ENCODE measurements around the gene SRRM5.

The SRRM5 gene, protein sequence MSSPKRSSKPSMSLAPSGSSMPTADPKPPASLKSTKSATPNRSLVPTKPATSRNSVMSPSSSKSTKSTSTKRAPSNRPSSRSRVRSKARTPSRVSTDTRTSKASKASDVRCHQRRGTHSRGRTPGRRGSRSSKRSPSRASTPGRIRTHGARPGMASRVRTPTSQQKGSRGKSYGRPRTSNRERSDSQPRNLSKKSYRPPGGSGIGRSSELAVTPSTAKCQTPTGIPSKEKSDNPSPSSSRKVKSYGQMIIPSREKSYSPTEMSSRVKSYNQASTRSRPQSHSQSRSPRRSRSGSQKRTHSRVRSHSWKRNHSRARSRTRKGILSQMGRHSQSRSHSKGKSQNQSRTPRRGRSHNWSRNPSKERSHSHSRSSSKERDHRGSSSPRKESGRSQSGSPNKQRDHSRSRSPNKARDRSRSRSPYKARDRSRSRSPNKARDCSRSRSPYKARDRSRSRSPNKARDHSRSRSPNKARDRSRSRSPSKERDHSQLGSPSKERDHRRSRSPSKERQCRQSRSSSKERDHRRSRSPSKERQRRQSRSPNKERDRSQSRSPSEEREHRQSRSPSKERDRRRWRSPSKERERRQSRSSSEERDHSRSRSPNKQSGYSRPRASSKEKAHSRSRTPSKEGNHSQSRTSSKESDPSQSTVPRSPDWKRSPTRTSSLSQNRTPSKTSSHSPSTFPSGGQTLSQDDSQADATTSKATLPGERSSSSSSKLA

DNA sequence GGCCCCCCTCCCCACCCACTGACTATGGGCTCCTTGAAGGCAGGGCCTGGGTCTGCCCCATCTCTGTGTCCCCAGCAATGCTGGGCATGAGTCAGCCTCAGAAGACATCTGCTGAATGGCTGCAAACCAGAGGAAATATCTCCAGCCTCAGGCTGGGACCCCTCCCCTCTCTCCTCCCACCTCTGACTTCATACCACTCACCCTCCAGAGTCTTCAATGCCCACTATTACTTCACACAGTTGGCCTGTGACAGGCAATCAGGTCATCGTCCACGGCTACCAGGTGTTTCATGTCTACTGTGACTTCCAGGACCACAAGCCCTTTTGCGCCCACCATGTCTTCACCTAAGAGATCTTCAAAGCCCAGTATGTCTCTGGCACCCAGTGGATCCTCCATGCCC, at the start of gene SRRM5:
TSS of gene SRRM5 (plus strand) at position 301 of the 400 bp plus-strand sequence. CDS start at position 335, 34 bp downstream.
- H3K4me1 ChIP-seq (ENCODE audit: insufficient read depth, poor library complexity, severe bottlenecking) = peaks cover 5% of the 10 kb centered on the region
- TF ChIP-seq CTCF (IDR thresholded peaks at IDR 0.05; ENCODE audit: poor library complexity, severe bottlenecking) = no peak
- no peaks in the 10 kb centered on the region for H3K27me3 ChIP-seq (ENCODE audit: insufficient read depth, poor library complexity, severe bottlenecking)
- H3K4me3 ChIP-seq (ENCODE audit: severe bottlenecking) = no peak within 1 kb of the TSS
- no peak within 1 kb of the TSS for H3K27ac ChIP-seq (ENCODE audit: poor library complexity, severe bottlenecking)
- ATAC-seq (ENCODE audit: low read depth) = no peak
- H3K36me3 ChIP-seq (ENCODE audit: low read depth) = peaks cover 8% of the 10 kb centered on the region; the same call in 1 of the 2 replicates
- no peaks in the 10 kb centered on the region for H3K9me3 ChIP-seq (ENCODE audit: severe bottlenecking)
- DNase-seq (ENCODE audit: low spot score) = no peak

DNA sequence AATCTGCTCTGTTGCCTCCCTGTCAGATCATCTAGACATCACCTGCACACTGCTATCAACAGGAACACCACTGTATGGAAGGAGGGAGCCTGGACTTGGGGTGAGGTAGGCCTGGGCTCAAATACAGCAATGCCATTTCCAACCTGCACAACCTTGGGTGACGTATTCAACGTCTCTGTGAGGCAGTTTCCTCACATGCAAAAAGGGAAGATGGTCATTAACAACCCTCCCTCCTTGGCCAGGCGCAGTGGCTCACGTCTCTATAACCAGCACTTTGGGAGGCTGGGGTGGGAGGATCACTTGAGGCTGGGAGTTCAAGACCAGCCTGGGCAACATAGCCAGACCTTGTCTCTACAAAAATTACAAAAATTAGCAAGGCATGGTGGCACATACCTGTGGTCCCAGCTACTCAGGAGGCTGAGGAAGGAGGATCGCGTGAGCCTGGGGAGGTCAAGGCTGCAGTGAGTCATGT, 49.6 kb upstream of the SRRM5 start:
- H3K4me1 ChIP-seq (ENCODE audit: insufficient read depth, poor library complexity, severe bottlenecking) = no peaks in the 10 kb centered on the region
- H3K27ac ChIP-seq (ENCODE audit: poor library complexity, severe bottlenecking) = peak overlapping the region; percentile 2
- H3K27me3 ChIP-seq (ENCODE audit: insufficient read depth, poor library complexity, severe bottlenecking) = no peaks in the 10 kb centered on the region
- peaks cover 16% of the 10 kb centered on the region for H3K36me3 ChIP-seq (ENCODE audit: low read depth)
- TF ChIP-seq CTCF (IDR thresholded peaks at IDR 0.05; ENCODE audit: poor library complexity, severe bottlenecking) = no peak
- DNase-seq (ENCODE audit: low spot score) (no peak), ATAC-seq (ENCODE audit: low read depth) (no peak)
- H3K4me3 ChIP-seq (ENCODE audit: severe bottlenecking) = no peak overlapping the region
- no peaks in the 10 kb centered on the region for H3K9me3 ChIP-seq (ENCODE audit: severe bottlenecking)

- Histone ChIP-seq H3K4me3 (ENCODE audit: severe bottlenecking) (no peak overlapping the region), H3K27me3 (ENCODE audit: insufficient read depth, poor library complexity, severe bottlenecking) (no peaks in the 10 kb centered on the region), H3K36me3 (ENCODE audit: low read depth) (peaks cover 14% of the 10 kb centered on the region), H3K27ac (ENCODE audit: poor library complexity, severe bottlenecking) (peak overlapping the region; percentile 2), H3K9me3 (ENCODE audit: severe bottlenecking) (no peaks in the 10 kb centered on the region), H3K4me1 (ENCODE audit: insufficient read depth, poor library complexity, severe bottlenecking) (no peaks in the 10 kb centered on the region)
- DNase-seq (ENCODE audit: low spot score) (no peak), ATAC-seq (ENCODE audit: low read depth) (peak; percentile 33; the same call in 1 of the 3 replicates)
- TF ChIP-seq CTCF (IDR thresholded peaks at IDR 0.05; ENCODE audit: poor library complexity, severe bottlenecking) = no peak
These were observed 49.1 kb upstream of the SRRM5 start for GRCh38 chr19:43562698-43563241.

DNA sequence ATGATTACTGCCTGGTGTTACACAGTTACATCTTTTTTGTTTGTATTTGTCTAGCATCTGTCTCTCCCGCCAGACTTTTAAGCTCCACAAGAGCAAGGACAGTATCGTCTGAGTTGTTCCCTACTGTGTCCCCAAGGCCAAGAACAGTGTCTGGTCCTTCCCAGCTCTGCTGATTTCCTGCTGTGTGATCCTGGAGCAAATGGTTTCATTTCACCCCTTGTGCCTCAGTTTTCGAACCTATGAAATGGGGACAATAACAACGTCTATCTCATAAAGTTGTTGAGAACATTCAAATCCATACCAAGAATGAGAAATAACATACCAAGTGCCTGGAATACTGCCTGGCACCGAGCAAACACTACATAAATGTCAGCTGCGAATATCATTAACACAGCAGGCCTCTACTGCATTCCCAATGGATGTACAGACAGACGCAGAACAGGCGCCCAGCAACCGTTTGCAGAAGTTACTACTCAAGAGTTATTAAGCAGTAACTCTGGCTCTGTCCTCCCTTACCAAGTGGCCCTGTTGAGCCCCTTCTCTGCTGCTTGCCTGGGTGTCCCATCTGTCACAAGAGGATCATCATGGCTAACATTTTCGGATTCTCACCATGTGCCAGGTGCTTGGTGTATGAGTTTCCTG, 48.0 kb upstream of the SRRM5 start:
- peaks cover 7% of the 10 kb centered on the region for H3K36me3 ChIP-seq (ENCODE audit: low read depth)
- TF ChIP-seq CTCF (IDR thresholded peaks at IDR 0.05; ENCODE audit: poor library complexity, severe bottlenecking) = no peak

More for the DNA sequence above, 48.0 kb upstream of the SRRM5 start:
- H3K4me1 ChIP-seq (ENCODE audit: insufficient read depth, poor library complexity, severe bottlenecking) = no peaks in the 10 kb centered on the region
- H3K9me3 ChIP-seq (ENCODE audit: severe bottlenecking) = no peaks in the 10 kb centered on the region
- H3K27ac ChIP-seq (ENCODE audit: poor library complexity, severe bottlenecking) = no peak overlapping the region
- no peaks in the 10 kb centered on the region for H3K27me3 ChIP-seq (ENCODE audit: insufficient read depth, poor library complexity, severe bottlenecking)
- ATAC-seq (ENCODE audit: low read depth) = no peak
- no peak for DNase-seq (ENCODE audit: low spot score)
- H3K4me3 ChIP-seq (ENCODE audit: severe bottlenecking) = no peak overlapping the region

Data from RWPE2 (cell line).